Left ventricle myocardium inferior (tissue), 1 donor: ENCODE data around the gene IGSF9B. TPM values are rescaled to one million over a fixed set of nuclear protein-coding genes. Genes with fewer than 3 reads are reported as not detected.
A peak's percentile ranks its signal among the peaks of the same experiment; 100 is the strongest.

Experiments
- DNase-seq: peaks from one replicate; pipeline ENCODE4 v3.0.0-alpha.2; 2020
- H3K27ac ChIP-seq: fragments of 200-600 bp; replicated peaks from 2 replicates; pipeline ENCODE4 v1.8.0; 2021
- H3K27me3 ChIP-seq: fragments of 200-600 bp; 2 replicates; pipeline ENCODE4 v1.8.0; 2021; ENCODE audit warnings: low read depth
- H3K36me3 ChIP-seq: fragments of 200-600 bp; 2 replicates; pipeline ENCODE4 v1.8.0; 2021
- H3K4me1 ChIP-seq: fragments of 200-600 bp; 2 replicates; pipeline ENCODE4 v1.8.0; 2021
- H3K4me3 ChIP-seq: fragments of 200-600 bp; 2 replicates; pipeline ENCODE4 v1.8.0; 2021; ENCODE audit warnings: mild to moderate bottlenecking, moderate library complexity
- H3K9me3 ChIP-seq: fragments of 200-600 bp; replicated peaks from 2 replicates; pipeline ENCODE4 v1.8.0; 2021
- CTCF ChIP-seq: fragments of 200-600 bp; IDR thresholded peaks from 2 replicates; pipeline ENCODE4 v1.8.0; 2021; ENCODE audit warnings: antibody characterized with exemption, mild to moderate bottlenecking, borderline replicate concordance
- intact Hi-C: fragments of 100-400 bp; cut with micrococcal nuclease; formaldehyde crosslinking; loops from one replicate; pipeline ENCODE4 v1.11.0; 2022
- total RNA-seq: library from RNA; stranded (reverse); fragmentation: NEBNext Ultra II Directional; extraction: Animal tissue kit (Norgen Biotek cat#: 25700); gene quantifications from one replicate; pipeline ENCODE4 v1.2.1, GENCODE V29; 2021
- donor health status: DM: no; HTN: yes; CAD: no; lungs with severe emphysema.

Gene IGSF9B
- total RNA-seq, 1 donor from 2014 or later: 44.1 TPM

- no peak for DNase-seq
- Histone ChIP-seq H3K9me3 (no peaks in the 10 kb centered on the region), H3K4me1 (peaks cover 11% of the 10 kb centered on the region), H3K27me3 (peaks cover 15% of the 10 kb centered on the region), H3K27ac (no peak overlapping the region), H3K4me3 (peak overlapping the region; percentile 56), H3K36me3 (no peaks in the 10 kb centered on the region)
- TF ChIP-seq CTCF: no peak
- intact Hi-C loops: no loop called here
Measured at GRCh38 chr11:133967599-133968238, 11.0 kb upstream of the IGSF9B start.

GRCh38 chr11:133966921-133967598, 10.3 kb upstream of the IGSF9B start:
- no peaks in the 10 kb centered on the region for H3K36me3 ChIP-seq
- no peak overlapping the region for H3K27ac ChIP-seq
- peak; percentile 78 for TF ChIP-seq CTCF
- H3K27me3 ChIP-seq: peaks cover 15% of the 10 kb centered on the region
- peak overlapping the region; percentile 56 for H3K4me3 ChIP-seq
- H3K9me3 ChIP-seq: no peaks in the 10 kb centered on the region
- DNase-seq: peak; percentile 70
- H3K4me1 ChIP-seq: peaks cover 11% of the 10 kb centered on the region
- intact Hi-C loops: no loop called here

- Histone ChIP-seq H3K4me1 (peaks cover 11% of the 10 kb centered on the region), H3K36me3 (no peaks in the 10 kb centered on the region), H3K27me3 (peaks cover 15% of the 10 kb centered on the region), H3K9me3 (no peaks in the 10 kb centered on the region), H3K4me3 (no peak overlapping the region), H3K27ac (no peak overlapping the region)
- no peak for TF ChIP-seq CTCF
- DNase-seq: no peak
- intact Hi-C loops: no loop called here
Measured at GRCh38 chr11:133966172-133966651, 9.4 kb upstream of the IGSF9B start.

GRCh38 chr11:133965031-133965601, 8.3 kb upstream of the IGSF9B start:
- Histone ChIP-seq H3K27ac (no peak overlapping the region), H3K9me3 (no peaks in the 10 kb centered on the region), H3K27me3 (peaks cover 9% of the 10 kb centered on the region), H3K36me3 (no peaks in the 10 kb centered on the region), H3K4me1 (peaks cover 11% of the 10 kb centered on the region), H3K4me3 (no peak overlapping the region)
- no peak for TF ChIP-seq CTCF
- no peak for DNase-seq
- intact Hi-C loops: no loop called here

- Histone ChIP-seq H3K4me1 (peaks cover 11% of the 10 kb centered on the region), H3K36me3 (no peaks in the 10 kb centered on the region), H3K4me3 (no peak overlapping the region), H3K27ac (no peak overlapping the region), H3K27me3 (peaks cover 2% of the 10 kb centered on the region), H3K9me3 (no peaks in the 10 kb centered on the region)
- TF ChIP-seq CTCF: no peak
- DNase-seq: no peak
- intact Hi-C loops: no loop called here
Measured at GRCh38 chr11:133964356-133964755, 7.6 kb upstream of the IGSF9B start.
